Endothelial cell of umbilical vein (primary cell): ENCODE results near the gene TENM4. TPM values are rescaled to one million over a fixed set of nuclear protein-coding genes. Genes with fewer than 3 reads are reported as not detected.

Source experiments
- BruUV-seq: library from RNA; stranded (reverse); fragments of 400-500 nt; replicated peaks from 2 replicates; lab custom pipeline; 2021; lab: Mats Ljungman, UMichigan
- CTCF ChIA-PET: fragments of 300-600, 350-600 bp; sonication (Branson Sonifier 250); formaldehyde crosslinking; loops from one replicate; lab custom pipeline; 2021; ENCODE audit warnings: antibody characterized with exemption, inconsistent platforms; lab: Charles Lee
- POLR2A ChIA-PET: fragments of 300-600, 350-600 bp; sonication (Branson Sonifier 250); formaldehyde crosslinking; loops from one replicate; lab custom pipeline; 2021; ENCODE audit warnings: antibody characterized with exemption, inconsistent platforms; lab: Charles Lee
- DNase-seq: peaks from one replicate; pipeline ENCODE4 v3.0.0-alpha.2; 2011; ENCODE audit warnings: low read depth, low spot score
- FAIRE-seq: peaks from 2 replicates; lab custom pipeline; 2011; peaks lifted over from hg19 to GRCh38; lab: Jason Lieb, UNC
- H2AFZ ChIP-seq: 2 replicates; pipeline ENCODE4 v1.6.0; 2012; ENCODE audit warnings: low read depth, low read length, control low read depth, inconsistent platforms
- H3K27ac ChIP-seq: 2 replicates; pipeline ENCODE4 v1.5.1; 2011; ENCODE audit warnings: low read depth, mild to moderate bottlenecking, control low read depth, low read length, moderate library complexity; ENCODE audit not compliant: insufficient read depth
- H3K27me3 ChIP-seq, 2 experiments: 2 replicates each; pipeline versions ENCODE4 v1.6.0 to v1.6.1; 2011; ENCODE audit warnings: low read length in 2 of 2, mixed read lengths in 1 of 2; ENCODE audit not compliant: control insufficient read depth in 2 of 2, insufficient read depth in 2 of 2
- H3K36me3 ChIP-seq, 2 experiments: 2 replicates in 1 of 2; 3 replicates in 1 of 2; pipeline ENCODE4 v1.5.1; 2011; ENCODE audit warnings: low read length in 2 of 2, mild to moderate bottlenecking in 1 of 2, moderate library complexity in 1 of 2; ENCODE audit not compliant: control insufficient read depth in 2 of 2, insufficient read depth in 2 of 2; ENCODE audit errors: extremely low read depth in 1 of 2
- H3K4me1 ChIP-seq: 3 replicates; pipeline ENCODE4 v1.5.1; 2011; ENCODE audit warnings: mild to moderate bottlenecking, low read length; ENCODE audit not compliant: control insufficient read depth, insufficient read depth; ENCODE audit errors: extremely low read depth
- H3K4me2 ChIP-seq: 2 replicates; pipeline ENCODE4 v1.6.1; 2011; ENCODE audit warnings: low read length, control low read depth, mixed read lengths; ENCODE audit not compliant: insufficient read depth
- H3K4me3 ChIP-seq, 3 experiments: fragments of 200-600 bp in 1 of 3; sonication (generic), shearing (Covaris generic) in 1 of 3; replicated peaks in 1 of 3; 2 replicates each; pipeline ENCODE4 v1.5.1; 2011 to 2016; ENCODE audit warnings: control low read depth in 3 of 3, low read length in 3 of 3, mild to moderate bottlenecking in 2 of 3, inconsistent platforms in 1 of 3, low read depth in 1 of 3, moderate library complexity in 1 of 3; ENCODE audit not compliant: insufficient read depth in 1 of 3
- H3K79me2 ChIP-seq: 2 replicates; pipeline ENCODE4 v1.6.0; 2012; ENCODE audit warnings: low read length, inconsistent platforms; ENCODE audit not compliant: control insufficient read depth, insufficient read depth
- H3K9ac ChIP-seq: replicated peaks from 2 replicates; pipeline ENCODE3; 2011; ENCODE audit warnings: low read length, control low read depth; ENCODE audit not compliant: insufficient read depth; ENCODE audit errors: extremely low read depth
- H3K9me1 ChIP-seq: replicated peaks from 3 replicates; pipeline ENCODE4 v1.6.0; 2011; ENCODE audit warnings: mild to moderate bottlenecking, low read length; ENCODE audit not compliant: control insufficient read depth, insufficient read depth; ENCODE audit errors: extremely low read depth
- H3K9me3 ChIP-seq: replicated peaks from 2 replicates; pipeline ENCODE4 v1.5.1; 2012; ENCODE audit warnings: low read length, inconsistent platforms; ENCODE audit not compliant: control insufficient read depth, insufficient read depth
- H4K20me1 ChIP-seq: replicated peaks from 2 replicates; pipeline ENCODE3; 2011; ENCODE audit warnings: mild to moderate bottlenecking, low read length; ENCODE audit not compliant: control insufficient read depth, insufficient read depth; ENCODE audit errors: extremely low read depth
- EZH2 ChIP-seq: IDR thresholded peaks from 2 replicates; pipeline ENCODE4 v1.6.1; 2012; ENCODE audit warnings: borderline replicate concordance, low read depth, mild to moderate bottlenecking, moderate library complexity, low read length, inconsistent platforms; ENCODE audit not compliant: severe bottlenecking
- FOS ChIP-seq: IDR thresholded peaks from 2 replicates; pipeline ENCODE4 v1.6.1; 2011; ENCODE audit warnings: mild to moderate bottlenecking, low read length, moderate library complexity, borderline replicate concordance; ENCODE audit not compliant: insufficient read depth
- GATA2 ChIP-seq: IDR thresholded peaks from 2 replicates; pipeline ENCODE4 v1.7.0; 2011; ENCODE audit warnings: low read depth, mild to moderate bottlenecking, moderate library complexity, mixed read lengths, low read length; ENCODE audit not compliant: insufficient read length, insufficient read depth
- JUN ChIP-seq: IDR thresholded peaks from 2 replicates; pipeline ENCODE4 v1.6.1; 2011; ENCODE audit warnings: borderline replicate concordance, low read depth; ENCODE audit not compliant: insufficient read length, insufficient read depth
- MAX ChIP-seq: IDR thresholded peaks from 2 replicates; pipeline ENCODE4 v1.6.1; 2011; ENCODE audit not compliant: insufficient read depth, insufficient read length
- MYC ChIP-seq: IDR thresholded peaks from one replicate; pipeline ENCODE4 v1.6.1; 2011; ENCODE audit warnings: mild to moderate bottlenecking, low read depth, low read length
- POLR2A ChIP-seq: IDR thresholded peaks from 2 replicates; pipeline ENCODE4 v1.6.1; 2012; ENCODE audit warnings: low read depth, mild to moderate bottlenecking, control low read depth, low read length
- POLR2AphosphoS5 ChIP-seq: IDR thresholded peaks from 2 replicates; pipeline ENCODE4 v1.6.1; 2012; ENCODE audit warnings: low read depth, mild to moderate bottlenecking, control low read depth, low read length, moderate library complexity; ENCODE audit not compliant: insufficient read depth
- dilution Hi-C: fragments of 300-500 bp; cut with MboI; formaldehyde crosslinking; loops from one replicate; pipeline ENCODE4 v1.15.0; 2019; ENCODE audit warnings: low sequenced_read_pairs; ENCODE audit not compliant: extremely low pct_ligation_motif_present
- intact Hi-C: fragments of 100-400 bp; cut with micrococcal nuclease; formaldehyde crosslinking; loops from one replicate; pipeline ENCODE4 v1.10.0; 2022
- polyA plus RNA-seq, 4 experiments: library from polyadenylated mRNA; depleted of rRNA in 3 of 4; stranded (reverse) in 3 of 4; unstranded in 1 of 4; fragments of >200 nt; gene quantifications; 2 replicates each; pipeline versions ENCODE4 v1.2.1 to v1.2.3, GENCODE V29; 2011 to 2012; ENCODE audit warnings: missing spikeins in 1 of 4
- total RNA-seq: library from RNA; stranded (reverse); gene quantifications from 2 replicates; pipeline ENCODE4 v1.2.3, GENCODE V29; 2021
- TF ChIP-seq, protein P1 (sequence below), 2 donors: IDR thresholded peaks; 1 replicate in 1 of 2; 2 replicates in 1 of 2; pipeline ENCODE4 v1.5.1; 2011; ENCODE audit warnings: low read length in 2 of 2, mild to moderate bottlenecking in 2 of 2, moderate library complexity in 2 of 2, control low read depth in 1 of 2, inconsistent platforms in 1 of 2, low read depth in 1 of 2; ENCODE audit not compliant: insufficient read depth in 1 of 2; ENCODE audit errors: extremely low read depth in 1 of 2

TENM4 gene
- total and polyA plus RNA-seq, 2 donors (not counting 3 experiments of a cell fraction or from before 2014, with no cell fraction given), result 0.06 to 0.27 TPM

GRCh38 chr11:78647986-78648875 is 792.6 kb downstream of the TENM4 start:
- H3K79me2 ChIP-seq, result no peaks in the 10 kb centered on the region
- no peaks in the 10 kb centered on the region for H3K36me3 ChIP-seq
- TF ChIP-seq, protein P1, sequence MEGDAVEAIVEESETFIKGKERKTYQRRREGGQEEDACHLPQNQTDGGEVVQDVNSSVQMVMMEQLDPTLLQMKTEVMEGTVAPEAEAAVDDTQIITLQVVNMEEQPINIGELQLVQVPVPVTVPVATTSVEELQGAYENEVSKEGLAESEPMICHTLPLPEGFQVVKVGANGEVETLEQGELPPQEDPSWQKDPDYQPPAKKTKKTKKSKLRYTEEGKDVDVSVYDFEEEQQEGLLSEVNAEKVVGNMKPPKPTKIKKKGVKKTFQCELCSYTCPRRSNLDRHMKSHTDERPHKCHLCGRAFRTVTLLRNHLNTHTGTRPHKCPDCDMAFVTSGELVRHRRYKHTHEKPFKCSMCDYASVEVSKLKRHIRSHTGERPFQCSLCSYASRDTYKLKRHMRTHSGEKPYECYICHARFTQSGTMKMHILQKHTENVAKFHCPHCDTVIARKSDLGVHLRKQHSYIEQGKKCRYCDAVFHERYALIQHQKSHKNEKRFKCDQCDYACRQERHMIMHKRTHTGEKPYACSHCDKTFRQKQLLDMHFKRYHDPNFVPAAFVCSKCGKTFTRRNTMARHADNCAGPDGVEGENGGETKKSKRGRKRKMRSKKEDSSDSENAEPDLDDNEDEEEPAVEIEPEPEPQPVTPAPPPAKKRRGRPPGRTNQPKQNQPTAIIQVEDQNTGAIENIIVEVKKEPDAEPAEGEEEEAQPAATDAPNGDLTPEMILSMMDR (IDR thresholded peaks at IDR 0.05; ENCODE audit: extremely low read depth in 1 of 2, insufficient read depth in 1 of 2, low read depth in 1 of 2, low read length in 2 of 2), result no peak
- TF ChIP-seq EZH2 (no peak), JUN (no peak), FOS (no peak), POLR2AphosphoS5 (no peak), MAX (no peak), GATA2 (no peak), MYC (no peak), POLR2A (no peak)
- BruUV-seq, result no TSS peak
- H3K4me2 ChIP-seq, result no peak overlapping the region
- H3K4me1 ChIP-seq, result no peaks in the 10 kb centered on the region
- H3K27ac ChIP-seq, result no peak overlapping the region
- no peak overlapping the region for H3K9ac ChIP-seq
- intact Hi-C loops (loop anchor here (5.0 kb wide), 1 partner anchor 404 kb away; no protein-coding TSS in a partner anchor), dilution Hi-C loops (no loop called here)
- POLR2A ChIA-PET, result no interaction called here
- no peaks in the 10 kb centered on the region for H3K9me1 ChIP-seq
- H2AFZ ChIP-seq, result no peak overlapping the region
- no peaks in the 10 kb centered on the region for H4K20me1 ChIP-seq
- FAIRE-seq (no peak), DNase-seq (no peak)
- no peak overlapping the region for H3K4me3 ChIP-seq
- CTCF ChIA-PET, result interaction anchor here (1.0 to 5.2 kb wide), 9 partner anchors 68 to 511 kb away, joined by 3 to 213 read pairs (median 4); no protein-coding TSS in a partner anchor
- H3K9me3 ChIP-seq, result no peaks in the 10 kb centered on the region
- no peaks in the 10 kb centered on the region for H3K27me3 ChIP-seq
